DMS 273 treated with DMSO at 0.1 percent for 48 hours (cell line): Measurements from ENCODE around the gene PRRT2.
A peak's percentile ranks its signal among the peaks of the same experiment; 100 is the strongest.

Experiments
- DNase-seq: peaks from one replicate; lab custom pipeline; 2025; lab: John Stamatoyannopoulos, UW

The PRRT2 gene

GRCh38 chr16:29862383-29862883 lies 50.4 kb downstream of the PRRT2 start:
- no peak for DNase-seq

DNA sequence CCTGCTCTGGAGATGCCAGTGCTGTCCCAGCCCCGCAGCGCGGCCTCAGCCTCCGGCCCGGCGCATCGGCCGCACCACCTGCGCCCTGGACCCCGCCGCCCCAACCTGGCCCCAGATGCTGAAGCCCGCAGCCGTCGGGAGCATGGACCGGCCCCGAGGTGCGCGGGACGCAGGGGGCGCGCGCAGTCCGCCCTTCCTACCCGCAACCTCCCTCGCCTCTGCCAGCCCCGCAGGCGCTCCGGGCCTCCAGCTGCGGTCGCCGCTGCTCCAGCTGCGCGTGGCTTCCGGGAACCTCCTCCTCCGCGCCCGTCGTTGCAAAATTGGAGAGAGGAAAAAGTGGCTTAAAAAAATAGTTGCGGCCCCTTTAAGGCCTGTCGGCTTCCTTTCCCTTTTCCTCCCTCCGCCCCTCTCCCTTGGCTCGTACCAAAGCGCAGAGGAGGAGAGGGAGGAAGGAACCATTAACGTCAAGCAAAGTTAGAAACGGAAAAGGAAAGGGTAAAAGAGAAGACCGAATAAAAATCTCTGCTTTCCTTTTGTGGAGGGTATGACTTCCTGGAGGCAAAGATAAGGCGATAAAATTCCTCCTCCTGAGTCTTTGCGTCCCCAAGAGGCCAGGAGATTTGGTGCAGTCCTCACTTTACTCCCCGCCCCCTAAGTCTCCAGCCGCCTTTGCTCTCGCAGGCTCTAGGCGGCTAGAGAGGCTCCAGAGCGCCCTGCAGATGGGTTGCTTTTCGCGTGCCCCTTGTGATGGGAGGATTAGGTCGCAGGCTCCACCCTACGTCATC lies 51.1 kb downstream of the PRRT2 start, which contains the start of gene CDIPT:
CDIPT (minus strand) TSS at position 343 of the 785 bp plus-strand sequence. CDS start 369 bp downstream, outside the sequence.
- DNase-seq: peak; percentile 94

DNA sequence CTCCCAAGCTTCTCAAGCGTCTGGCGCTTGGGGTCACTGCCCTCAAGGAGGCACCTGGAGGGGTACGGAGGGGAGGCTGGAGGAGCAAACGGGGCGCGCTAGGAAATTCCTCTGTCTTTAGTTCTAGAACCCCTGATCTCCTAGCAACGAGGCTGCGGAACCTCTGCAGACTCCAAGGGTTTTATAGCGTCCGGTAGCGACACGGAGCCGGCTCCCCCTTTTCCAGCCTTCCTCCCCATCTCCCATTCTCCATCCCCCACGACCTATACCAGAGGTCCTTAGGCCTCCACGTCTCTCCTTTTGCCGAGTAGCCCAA lies 51.6 kb downstream of the PRRT2 start:
- DNase-seq: no peak

DNA sequence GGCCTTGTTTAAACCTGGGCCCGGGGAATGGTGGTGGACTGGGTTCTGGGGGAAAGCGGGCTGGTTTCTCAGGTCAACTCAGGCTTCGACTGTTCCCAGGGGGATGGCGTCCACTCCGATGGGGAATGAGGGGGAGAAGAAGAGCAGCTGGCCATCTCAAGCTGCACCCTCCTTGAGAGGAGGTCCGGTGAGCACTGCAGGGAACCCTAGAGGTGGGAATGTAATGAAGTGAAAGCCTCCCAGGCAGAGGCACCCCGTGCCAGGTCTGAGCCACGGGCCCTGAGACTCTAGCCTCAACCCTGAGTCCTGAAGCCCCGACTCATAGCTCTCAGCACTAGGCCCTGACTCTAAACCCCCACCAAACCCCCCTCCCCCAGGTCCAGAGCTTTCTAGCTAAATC lies 52.2 kb downstream of the PRRT2 start:
- DNase-seq: no peak
